GM12891 (cell line): ENCODE measurements around the gene GABRR3.
A peak's percentile ranks its signal among the peaks of the same experiment; 100 is the strongest.
"Not testable (repeated sequence)": the region's sequence is repeated elsewhere in the genome, so short reads cannot be mapped to it uniquely, and the experiment has no call there.

Experiments used
- DNase-seq: peaks from one replicate; pipeline ENCODE4 v3.0.0; 2011; ENCODE audit warnings: low spot score; ENCODE audit not compliant: insufficient read length
- FAIRE-seq: peaks from 2 replicates; lab custom pipeline; 2011; peaks lifted over from hg19 to GRCh38; lab: Jason Lieb, UNC
- PAX5 ChIP-seq: IDR thresholded peaks from 2 replicates; pipeline ENCODE4 v1.6.1; 2011; ENCODE audit warnings: low read length, moderate library complexity, mild to moderate bottlenecking; ENCODE audit not compliant: insufficient read depth, severe bottlenecking
- POLR2A ChIP-seq: IDR thresholded peaks from 2 replicates; pipeline ENCODE4 v1.6.1; 2011; ENCODE audit warnings: low read depth, low read length, control low read depth
- POLR2AphosphoS5 ChIP-seq: IDR thresholded peaks from 2 replicates; pipeline ENCODE4 v1.6.1; 2011; ENCODE audit warnings: low read depth, low read length, control low read depth
- POU2F2 ChIP-seq: IDR thresholded peaks from 2 replicates; pipeline ENCODE4 v1.6.1; 2011; ENCODE audit warnings: low read depth, mild to moderate bottlenecking, control low read depth, low read length, moderate library complexity
- SPI1 ChIP-seq: IDR thresholded peaks from 2 replicates; pipeline ENCODE4 v1.6.1; 2011; ENCODE audit warnings: low read depth, low read length, control low read depth
- TAF1 ChIP-seq: IDR thresholded peaks from 2 replicates; pipeline ENCODE4 v1.6.1; 2011; ENCODE audit warnings: low read depth, low read length, control low read depth

GABRR3 gene

DNA sequence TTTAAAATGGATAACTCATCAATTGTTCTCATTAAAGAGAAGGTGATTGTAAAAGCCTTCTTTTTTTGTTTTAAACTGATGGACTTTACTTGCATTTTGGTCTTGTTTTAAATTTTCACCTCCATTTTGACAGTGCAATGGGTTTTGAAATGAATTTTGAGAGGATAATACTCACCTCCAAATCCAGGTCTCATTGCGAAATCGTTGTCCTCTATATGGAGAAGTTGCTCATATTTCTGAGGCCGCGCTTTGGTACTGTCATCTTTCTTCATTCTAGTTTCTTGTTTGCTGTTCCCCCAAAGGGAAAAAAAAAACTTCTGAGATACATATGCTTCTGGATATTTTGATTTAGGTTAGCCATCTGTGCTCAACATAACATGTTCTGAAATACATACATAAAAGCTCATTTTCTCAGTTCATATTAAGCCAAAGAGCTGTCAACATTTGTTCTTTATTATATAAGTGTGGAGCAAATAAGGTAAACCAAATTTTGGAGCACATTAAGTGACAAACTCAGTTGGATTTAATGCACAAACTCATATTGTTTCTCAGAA is 9.6 kb downstream of the GABRR3 start:
- TF ChIP-seq POLR2A (no peak), TAF1 (no peak), PAX5 (no peak), POLR2AphosphoS5 (no peak), POU2F2 (no peak), SPI1 (no peak)
- FAIRE-seq = no peak
- no peak for DNase-seq

- DNase-seq (no peak), FAIRE-seq (peak; percentile 80)
- TF ChIP-seq POLR2A = no peak
- TF ChIP-seq SPI1 = no peak
- no peak for TF ChIP-seq PAX5
- no peak for TF ChIP-seq POU2F2
- no peak for TF ChIP-seq TAF1
- no peak for TF ChIP-seq POLR2AphosphoS5
Measured at GRCh38 chr3:98022978-98023820, 11.9 kb downstream of the GABRR3 start.

- FAIRE-seq (peak; percentile 55), DNase-seq (no peak)
- no peak for TF ChIP-seq POLR2A
- TF ChIP-seq SPI1 = no peak
- TF ChIP-seq PAX5 = no peak
- no peak for TF ChIP-seq POU2F2
- no peak for TF ChIP-seq POLR2AphosphoS5
- TF ChIP-seq TAF1 = no peak
Measured at GRCh38 chr3:98021830-98022560, 13.1 kb downstream of the GABRR3 start.

DNA sequence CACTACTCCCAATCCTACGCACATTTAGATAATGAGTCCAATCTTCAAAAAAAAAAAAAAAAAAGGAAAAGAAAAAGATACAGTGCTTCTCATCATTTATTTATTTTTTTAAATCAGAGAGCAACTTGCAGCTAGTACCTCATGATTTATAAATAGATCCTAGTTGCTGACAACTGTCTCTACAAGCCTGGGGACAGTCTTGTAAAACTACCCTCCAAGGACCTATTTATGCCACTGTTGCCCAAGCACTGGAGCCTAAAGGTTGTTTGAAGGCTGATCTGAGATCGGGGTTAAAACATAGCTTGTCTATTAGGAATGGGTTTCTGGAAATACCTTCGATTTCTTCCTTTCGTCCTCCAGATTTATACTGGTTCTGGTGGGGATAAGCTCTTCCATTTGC is 14.7 kb downstream of the GABRR3 start:
- no peak for TF ChIP-seq POU2F2
- TF ChIP-seq TAF1 = no peak
- TF ChIP-seq SPI1 = no peak
- TF ChIP-seq POLR2AphosphoS5 = no peak
- no peak for TF ChIP-seq PAX5
- TF ChIP-seq POLR2A = no peak
- FAIRE-seq (no peak), DNase-seq (no peak)

DNA sequence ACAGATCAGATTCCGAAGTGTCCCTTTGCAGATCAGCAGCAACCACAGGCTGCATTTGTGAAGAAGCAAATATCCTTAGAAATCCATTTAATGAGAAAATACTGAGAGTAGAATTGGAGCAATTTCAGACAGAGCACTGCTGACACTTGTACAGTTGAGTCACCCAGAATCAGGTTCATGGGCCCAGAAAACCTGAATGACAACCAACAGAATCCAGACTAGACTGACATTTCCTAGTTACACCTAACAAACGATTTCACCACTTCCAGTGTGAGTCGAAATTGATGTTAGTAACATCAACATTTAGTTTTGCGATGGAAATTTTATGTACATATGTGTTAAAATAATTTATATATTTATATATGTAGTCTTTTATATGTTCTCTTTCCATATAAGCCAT is 16.8 kb downstream of the GABRR3 start:
- FAIRE-seq (no peak), DNase-seq (no peak)
- no peak for TF ChIP-seq PAX5
- no peak for TF ChIP-seq POLR2A
- no peak for TF ChIP-seq POLR2AphosphoS5
- TF ChIP-seq SPI1 = no peak
- no peak for TF ChIP-seq TAF1
- TF ChIP-seq POU2F2 = no peak

- no peak for FAIRE-seq
- no peak for DNase-seq
- TF ChIP-seq SPI1 (no peak), POLR2A (no peak), TAF1 (no peak), PAX5 (no peak), POLR2AphosphoS5 (no peak), POU2F2 (no peak)
Measured at GRCh38 chr3:98014268-98014585, 20.9 kb downstream of the GABRR3 start.

GRCh38 chr3:98013411-98014267 is 21.5 kb downstream of the GABRR3 start:
- FAIRE-seq (no peak), DNase-seq (no peak)
- TF ChIP-seq PAX5 (no peak), SPI1 (no peak), TAF1 (no peak)

DNA sequence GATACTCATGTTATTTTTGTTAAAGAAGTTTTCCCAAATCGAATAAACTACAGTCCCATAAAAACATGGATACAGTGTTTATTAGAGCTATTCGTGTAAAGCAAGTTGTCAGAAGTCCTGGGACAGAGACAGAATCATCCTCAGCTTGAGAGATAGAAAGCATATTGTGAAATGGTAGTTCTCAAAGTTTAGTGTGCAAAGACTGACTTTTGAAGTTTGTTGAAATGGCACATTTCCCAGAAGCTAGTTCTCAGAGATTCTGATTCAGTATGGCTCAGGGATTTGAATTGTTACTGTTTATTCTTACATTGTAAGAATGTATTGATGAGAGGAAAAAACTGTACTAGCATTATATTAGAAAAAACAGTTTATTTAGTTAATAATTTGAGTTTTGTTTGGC is 22.1 kb downstream of the GABRR3 start:
- FAIRE-seq (no peak), DNase-seq (no peak)
- TF ChIP-seq POU2F2 = no peak
- no peak for TF ChIP-seq POLR2A
- no peak for TF ChIP-seq POLR2AphosphoS5
- no peak for TF ChIP-seq SPI1
- TF ChIP-seq TAF1 = no peak

DNA sequence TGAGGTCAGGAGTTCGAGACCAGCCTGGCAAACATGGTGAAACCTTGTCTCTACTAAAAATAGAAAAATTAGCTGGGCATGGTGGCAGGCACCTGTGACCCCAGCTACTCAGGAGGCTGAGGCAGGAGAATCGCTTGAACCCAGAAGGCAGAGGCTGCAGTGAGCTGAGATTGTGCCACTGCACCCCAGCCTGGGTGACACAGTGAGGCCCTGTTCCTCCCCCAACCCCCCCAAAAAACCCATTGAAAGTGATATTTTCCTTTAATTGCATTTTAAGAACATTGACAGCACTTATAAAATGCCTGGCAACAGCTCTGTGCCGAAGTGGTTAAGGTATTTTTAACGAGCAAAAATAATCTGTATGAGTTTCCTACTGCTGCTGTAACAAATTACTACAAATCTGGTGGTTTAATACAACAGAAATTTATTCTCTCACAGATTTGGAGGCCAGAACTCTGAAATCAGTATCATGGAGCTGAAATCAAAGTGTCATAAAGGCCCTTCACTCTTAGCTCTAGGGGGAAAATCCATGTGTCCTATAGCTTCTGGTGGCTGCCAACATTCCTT is 24.1 kb downstream of the GABRR3 start:
- not testable (repeated sequence) for DNase-seq, FAIRE-seq
